ENCODE measurements around the gene MED27. TPM values are rescaled to one million over a fixed set of nuclear protein-coding genes. Genes with fewer than 3 reads are reported as not detected.

Gene MED27
- total and polyA plus RNA-seq, 2 experiments from 2014 or later: 18.3 to 69.2 TPM

GRCh38 chr9:131984564-131984963 lies 95.1 kb downstream of the MED27 start:
- no peak for TF ChIP-seq CTCF (IDR thresholded peaks at IDR 0.05; ENCODE audit: low read depth, low read length)
- no peak overlapping the region for H3K4me3 ChIP-seq
- H3K9me3 ChIP-seq (ENCODE audit: low read depth): no peaks in the 10 kb centered on the region

GRCh38 chr9:131982671-131983239 lies 96.9 kb downstream of the MED27 start:
- no peaks in the 10 kb centered on the region for H3K27me3 ChIP-seq
- TF ChIP-seq CTCF (IDR thresholded peaks at IDR 0.05; ENCODE audit: low read depth, low read length): no peak
- H3K36me3 ChIP-seq: no peaks in the 10 kb centered on the region
- H3K4me1 ChIP-seq (ENCODE audit: low read depth): peaks cover 20% of the 10 kb centered on the region
- no peak for DNase-seq (ENCODE audit: low read depth in 1 of 2, low spot score in 1 of 2)
- no peak overlapping the region for H3K4me3 ChIP-seq
- no peaks in the 10 kb centered on the region for H3K9me3 ChIP-seq (ENCODE audit: low read depth)
- H3K27ac ChIP-seq: no peak overlapping the region

More at GRCh38 chr9:131984564-131984963, 95.1 kb downstream of the MED27 start:
- Histone ChIP-seq H3K27me3 (no peaks in the 10 kb centered on the region), H3K27ac (no peak overlapping the region), H3K4me1 (ENCODE audit: low read depth) (peaks cover 20% of the 10 kb centered on the region), H3K36me3 (no peaks in the 10 kb centered on the region)
- no peak for DNase-seq (ENCODE audit: low read depth in 1 of 2, low spot score in 1 of 2)

- no peaks in the 10 kb centered on the region for H3K36me3 ChIP-seq
- no peak for DNase-seq (ENCODE audit: low read depth in 1 of 2, low spot score in 1 of 2)
- no peak overlapping the region for H3K27ac ChIP-seq
- no peaks in the 10 kb centered on the region for H3K9me3 ChIP-seq (ENCODE audit: low read depth)
- H3K4me3 ChIP-seq: no peak overlapping the region
- no peaks in the 10 kb centered on the region for H3K27me3 ChIP-seq
- TF ChIP-seq CTCF (IDR thresholded peaks at IDR 0.05; ENCODE audit: low read depth, low read length): no peak
- H3K4me1 ChIP-seq (ENCODE audit: low read depth): peaks cover 25% of the 10 kb centered on the region
Observed at GRCh38 chr9:131982102-131982501, 97.6 kb downstream of the MED27 start.

- peak in 1 of 2 donors; percentile 32 for DNase-seq (ENCODE audit: low read depth in 1 of 2, low spot score in 1 of 2)
- no peaks in the 10 kb centered on the region for H3K27me3 ChIP-seq
- H3K36me3 ChIP-seq: no peaks in the 10 kb centered on the region
- H3K4me1 ChIP-seq (ENCODE audit: low read depth): peaks cover 33% of the 10 kb centered on the region
- no peak for TF ChIP-seq CTCF (IDR thresholded peaks at IDR 0.05; ENCODE audit: low read depth, low read length)
- no peaks in the 10 kb centered on the region for H3K9me3 ChIP-seq (ENCODE audit: low read depth)
- H3K27ac ChIP-seq: no peak overlapping the region
- H3K4me3 ChIP-seq: no peak overlapping the region
Observed at GRCh38 chr9:131981116-131981776, 98.4 kb downstream of the MED27 start.

GRCh38 chr9:131980267-131981016 lies 99.2 kb downstream of the MED27 start:
- Histone ChIP-seq H3K27ac (no peak overlapping the region), H3K36me3 (no peaks in the 10 kb centered on the region), H3K4me3 (no peak overlapping the region), H3K9me3 (ENCODE audit: low read depth) (no peaks in the 10 kb centered on the region), H3K4me1 (ENCODE audit: low read depth) (peaks cover 33% of the 10 kb centered on the region), H3K27me3 (no peaks in the 10 kb centered on the region)
- TF ChIP-seq CTCF (IDR thresholded peaks at IDR 0.05; ENCODE audit: low read depth, low read length): no peak
- DNase-seq (ENCODE audit: low read depth in 1 of 2, low spot score in 1 of 2): peak in 1 of 2 donors; percentile 27

Measured in cardiac muscle cell (in vitro differentiated cells and primary cell).